ENCODE measurements around the gene TGFA.

Gene TGFA

DNA sequence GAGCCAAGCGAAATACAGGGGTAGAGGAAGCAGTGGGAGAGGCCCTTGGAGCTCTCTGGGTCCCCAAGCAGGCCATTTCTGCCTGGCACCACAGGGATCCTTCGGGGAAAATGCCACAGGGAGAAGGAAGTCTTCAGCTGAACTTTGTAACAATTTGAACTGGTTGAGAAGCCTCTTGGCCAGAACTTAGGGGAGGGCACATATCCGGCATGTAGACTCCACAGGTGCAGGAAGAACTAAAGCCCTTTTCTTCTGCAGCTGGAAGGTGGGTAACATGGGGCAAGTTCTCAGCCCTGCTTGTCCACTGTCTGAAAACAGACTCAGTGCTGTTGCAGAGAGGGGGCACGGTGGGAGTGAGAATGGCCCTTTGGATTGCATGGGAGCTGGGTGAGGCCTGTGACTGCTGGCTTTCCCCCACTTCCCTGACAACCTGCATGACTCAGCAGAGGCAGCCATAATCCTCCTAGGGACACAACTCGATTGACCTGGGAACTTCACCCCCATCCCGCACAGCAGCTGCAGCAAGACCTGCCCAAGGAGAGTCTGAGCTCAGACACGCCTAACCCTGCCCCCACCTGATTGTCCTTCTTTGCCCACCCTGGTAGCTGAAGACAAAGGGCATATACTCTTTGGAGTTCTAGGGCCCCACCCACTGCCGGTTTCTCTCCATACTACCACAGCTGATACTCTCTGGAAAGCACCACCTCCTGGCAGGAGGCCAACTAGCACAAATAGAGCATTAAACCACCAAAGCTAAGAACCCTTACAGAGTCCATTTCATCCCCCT is 150.2 kb downstream of the TGFA start:
- TF ChIP-seq, protein P1, sequence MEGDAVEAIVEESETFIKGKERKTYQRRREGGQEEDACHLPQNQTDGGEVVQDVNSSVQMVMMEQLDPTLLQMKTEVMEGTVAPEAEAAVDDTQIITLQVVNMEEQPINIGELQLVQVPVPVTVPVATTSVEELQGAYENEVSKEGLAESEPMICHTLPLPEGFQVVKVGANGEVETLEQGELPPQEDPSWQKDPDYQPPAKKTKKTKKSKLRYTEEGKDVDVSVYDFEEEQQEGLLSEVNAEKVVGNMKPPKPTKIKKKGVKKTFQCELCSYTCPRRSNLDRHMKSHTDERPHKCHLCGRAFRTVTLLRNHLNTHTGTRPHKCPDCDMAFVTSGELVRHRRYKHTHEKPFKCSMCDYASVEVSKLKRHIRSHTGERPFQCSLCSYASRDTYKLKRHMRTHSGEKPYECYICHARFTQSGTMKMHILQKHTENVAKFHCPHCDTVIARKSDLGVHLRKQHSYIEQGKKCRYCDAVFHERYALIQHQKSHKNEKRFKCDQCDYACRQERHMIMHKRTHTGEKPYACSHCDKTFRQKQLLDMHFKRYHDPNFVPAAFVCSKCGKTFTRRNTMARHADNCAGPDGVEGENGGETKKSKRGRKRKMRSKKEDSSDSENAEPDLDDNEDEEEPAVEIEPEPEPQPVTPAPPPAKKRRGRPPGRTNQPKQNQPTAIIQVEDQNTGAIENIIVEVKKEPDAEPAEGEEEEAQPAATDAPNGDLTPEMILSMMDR (IDR thresholded peaks at IDR 0.05) = no peak
- no peaks in the 10 kb centered on the region for H3K9me3 ChIP-seq
- H3K36me3 ChIP-seq = no peaks in the 10 kb centered on the region
- peaks cover 22% of the 10 kb centered on the region in 2 experiments for H3K4me1 ChIP-seq (ENCODE audit: control insufficient read depth in 1 of 2, insufficient read depth in 1 of 2, low read depth in 1 of 2, low read length in 1 of 2)
- H3K4me3 ChIP-seq (ENCODE audit: low read depth in 1 of 2, low read length in 1 of 2) = no peak overlapping the region
- H3K27ac ChIP-seq = no peak overlapping the region
- H3K27me3 ChIP-seq = peaks cover 12% of the 10 kb centered on the region

DNA sequence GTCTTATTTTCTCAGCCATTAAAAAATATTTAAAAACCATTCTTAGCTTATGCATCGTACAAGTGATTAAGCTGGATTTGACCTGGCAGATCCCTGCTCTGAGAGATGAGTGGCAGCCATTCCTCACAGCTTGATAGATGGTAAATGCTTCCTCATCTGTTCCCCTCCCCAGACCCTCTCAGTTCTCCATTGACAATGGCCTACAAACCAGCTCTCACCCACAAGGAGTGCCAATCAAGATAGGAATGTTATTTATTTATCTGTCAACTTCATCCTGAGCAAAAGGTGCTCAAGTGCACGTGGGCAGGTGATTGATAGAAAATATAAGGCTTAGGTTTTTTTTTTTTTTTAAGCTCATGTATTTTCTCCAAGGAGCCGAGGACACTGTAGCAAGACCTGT is 153.1 kb downstream of the TGFA start:
- H3K9me3 ChIP-seq = no peaks in the 10 kb centered on the region
- TF ChIP-seq, protein P1 (IDR thresholded peaks at IDR 0.05) = no peak
- H3K4me1 ChIP-seq (ENCODE audit: control insufficient read depth in 1 of 2, insufficient read depth in 1 of 2, low read depth in 1 of 2, low read length in 1 of 2) = peaks cover 22% of the 10 kb centered on the region in 2 experiments
- no peak overlapping the region for H3K4me3 ChIP-seq (ENCODE audit: low read depth in 1 of 2, low read length in 1 of 2)
- H3K36me3 ChIP-seq = no peaks in the 10 kb centered on the region
- peaks cover 37% of the 10 kb centered on the region for H3K27me3 ChIP-seq
- no peak overlapping the region for H3K27ac ChIP-seq

- Histone ChIP-seq H3K4me1 (ENCODE audit: control insufficient read depth in 1 of 2, insufficient read depth in 1 of 2, low read depth in 1 of 2, low read length in 1 of 2) (peaks cover 8 to 9% of the 10 kb centered on the region in 2 experiments), H3K27me3 (peaks cover 40% of the 10 kb centered on the region), H3K27ac (no peak overlapping the region), H3K4me3 (ENCODE audit: low read depth in 1 of 2, low read length in 1 of 2) (no peak overlapping the region), H3K36me3 (no peaks in the 10 kb centered on the region), H3K9me3 (no peaks in the 10 kb centered on the region)
- TF ChIP-seq, protein P1 (IDR thresholded peaks at IDR 0.05) = no peak
Observed at GRCh38 chr2:70399046-70399445, 154.6 kb downstream of the TGFA start.

Measured in neutrophil (primary cell).